HG02571 (cell line): Measurements from ENCODE around the gene ACOX3.
"Not testable (repeated sequence)": the region's sequence is repeated elsewhere in the genome, so short reads cannot be mapped to it uniquely, and the experiment has no call there.

Experiments used
- ATAC-seq: cut with Tn5 transposase; IDR thresholded peaks from one replicate; pipeline ENCODE4 v1.9.1; 2021; ENCODE audit warnings: mild to moderate bottlenecking, moderate library complexity; ENCODE audit not compliant: unreplicated experiment

The ACOX3 gene

DNA sequence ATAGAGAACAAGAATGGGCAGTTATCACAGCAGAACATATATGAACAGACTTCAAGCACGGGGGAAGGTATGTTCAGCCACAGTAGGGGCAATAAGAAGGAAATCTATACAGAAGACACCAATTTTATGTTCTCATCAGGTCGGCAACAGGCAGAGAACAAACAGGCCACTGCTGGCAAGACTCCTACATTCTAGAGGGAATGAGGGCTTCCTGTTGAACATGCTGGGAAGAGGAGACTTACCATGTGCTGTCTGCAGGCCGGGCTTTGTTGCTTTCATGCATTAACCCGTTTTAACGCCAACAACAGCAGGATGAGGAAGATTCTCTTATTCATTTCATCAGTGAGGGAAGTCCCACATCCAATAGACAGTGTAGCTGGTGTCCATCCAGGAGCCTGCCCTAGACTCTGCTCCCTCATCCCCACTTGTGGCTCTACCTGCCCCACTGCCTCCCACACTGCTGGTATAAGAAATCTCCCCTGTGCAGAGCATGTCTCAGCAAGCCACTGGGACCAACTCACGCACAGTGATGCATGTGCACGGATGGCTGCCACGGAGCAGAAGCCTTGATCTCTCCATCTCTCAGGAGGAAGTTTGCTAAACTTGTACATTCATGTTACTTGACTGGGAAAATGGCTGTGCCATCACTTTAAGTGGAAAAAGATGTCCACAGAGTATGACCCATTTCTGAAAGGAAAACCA lies 84.5 kb downstream of the ACOX3 start:
- no peak for ATAC-seq

GRCh38 chr4:8355306-8355705 lies 85.2 kb downstream of the ACOX3 start:
- no peak for ATAC-seq

- ATAC-seq = no peak
Measured at GRCh38 chr4:8353912-8354453, 86.5 kb downstream of the ACOX3 start.

DNA sequence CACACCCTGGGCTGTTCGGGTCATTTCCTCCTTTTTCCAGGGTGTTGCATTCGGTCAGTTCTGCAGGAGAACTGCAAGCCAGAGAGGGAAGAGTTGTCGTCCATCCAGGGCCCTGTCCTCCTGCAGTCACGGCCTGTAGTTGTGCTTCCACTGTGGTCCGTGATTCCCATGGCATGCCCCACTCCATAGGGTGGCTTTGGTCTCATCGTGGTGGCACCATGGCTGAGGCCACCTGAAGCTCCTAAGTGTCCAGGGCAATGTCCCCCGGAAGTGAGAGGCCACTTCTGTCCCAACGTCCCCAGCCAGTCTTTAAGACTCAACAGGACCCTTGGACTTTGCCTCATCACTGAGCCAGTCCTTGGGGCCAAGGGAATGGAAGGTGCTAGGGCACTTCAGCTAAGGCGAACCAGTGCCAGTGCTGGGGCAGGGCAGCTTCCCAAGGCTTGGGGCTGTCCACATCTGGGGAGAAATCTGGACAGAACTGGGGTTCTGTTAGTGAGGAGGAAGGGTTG lies 87.3 kb downstream of the ACOX3 start:
- no peak for ATAC-seq

DNA sequence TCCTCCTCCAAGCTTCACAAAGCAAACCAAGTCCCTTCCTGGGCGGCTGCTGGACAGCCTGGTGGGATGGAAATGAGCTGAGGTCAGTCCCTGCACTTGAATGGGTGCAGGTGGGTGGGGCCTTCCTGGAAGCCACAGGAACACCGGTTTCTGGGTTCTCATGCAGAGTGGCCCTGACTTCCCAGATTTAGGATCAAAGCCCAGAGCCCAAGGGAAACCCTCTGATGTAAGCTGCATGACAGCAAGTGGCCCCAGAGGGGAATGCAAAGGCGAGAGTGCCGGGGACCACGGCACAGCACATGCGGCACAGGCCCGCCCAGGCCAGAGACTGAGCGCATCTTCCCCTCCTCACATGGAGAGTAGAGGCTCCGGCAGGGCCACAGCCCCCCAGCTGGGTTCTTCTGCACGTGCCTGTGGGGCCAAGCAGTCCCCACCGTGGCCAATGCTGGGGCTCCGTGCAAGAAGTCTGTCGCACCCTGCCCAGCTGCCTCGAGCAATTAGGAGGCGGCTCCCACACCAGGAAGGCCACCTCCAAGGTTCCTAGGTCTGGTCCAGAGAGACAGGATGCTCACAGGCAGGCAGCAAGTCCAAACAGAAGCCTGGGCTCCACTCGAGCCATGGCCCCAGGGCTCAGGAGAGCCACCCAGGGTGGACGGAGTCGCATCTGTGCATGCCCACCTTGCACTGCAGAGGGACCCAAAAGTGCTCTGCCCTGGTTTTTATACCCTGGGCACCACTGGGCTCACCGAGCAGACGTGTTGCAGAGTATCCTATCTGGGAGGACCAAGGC lies 88.0 kb downstream of the ACOX3 start:
- no peak for ATAC-seq

DNA sequence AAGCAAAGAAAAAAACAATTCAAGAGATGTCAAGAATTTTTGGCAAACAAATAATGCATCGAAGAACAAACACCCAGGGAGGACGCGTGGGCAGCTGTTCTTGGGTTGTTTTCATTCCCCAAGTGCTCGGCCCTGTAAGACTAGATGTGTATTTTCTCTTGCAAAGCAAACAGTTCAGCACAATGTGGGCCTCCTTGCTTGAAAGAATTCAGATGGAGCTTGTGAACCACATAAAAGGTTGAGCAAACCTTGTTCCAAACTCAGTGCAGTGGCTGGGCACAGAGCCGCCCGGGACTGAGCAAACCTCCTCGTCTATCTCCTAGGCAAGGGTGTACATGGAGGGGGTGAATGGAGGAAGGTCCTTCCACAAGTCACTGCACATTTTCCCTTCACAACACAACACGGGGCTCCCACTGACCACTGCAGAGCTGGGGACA lies 88.6 kb downstream of the ACOX3 start:
- ATAC-seq = no peak

DNA sequence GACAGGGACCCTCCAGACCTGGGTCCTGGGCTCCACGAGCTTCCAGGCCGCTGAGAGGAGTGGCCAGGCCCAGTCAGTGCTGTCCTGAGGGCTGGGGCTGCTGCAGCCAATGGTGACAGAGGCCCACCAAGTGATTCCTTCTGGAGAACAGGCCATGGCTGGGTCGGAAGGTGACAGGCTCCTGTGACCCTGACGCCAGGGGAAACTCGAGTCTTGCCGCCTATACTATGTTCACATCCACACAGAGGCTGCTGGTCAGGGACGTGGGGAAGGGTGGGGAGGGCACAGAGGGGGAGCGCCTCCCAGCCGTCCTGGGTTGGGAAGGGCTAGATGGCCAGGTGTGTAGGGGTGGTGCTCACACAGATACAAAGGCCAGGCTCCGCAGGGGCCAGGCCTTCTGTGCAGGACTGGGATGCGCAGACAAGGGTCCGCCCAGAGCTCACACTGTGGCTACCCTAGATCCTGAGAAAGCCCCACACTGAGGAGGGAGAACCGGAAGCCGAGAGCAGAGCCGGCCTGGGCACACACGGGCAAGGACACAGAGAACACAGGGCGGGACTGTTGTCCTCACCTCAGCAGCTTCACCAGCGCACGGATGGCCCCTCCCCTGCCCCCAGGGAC lies 89.6 kb downstream of the ACOX3 start:
- ATAC-seq = no peak

DNA sequence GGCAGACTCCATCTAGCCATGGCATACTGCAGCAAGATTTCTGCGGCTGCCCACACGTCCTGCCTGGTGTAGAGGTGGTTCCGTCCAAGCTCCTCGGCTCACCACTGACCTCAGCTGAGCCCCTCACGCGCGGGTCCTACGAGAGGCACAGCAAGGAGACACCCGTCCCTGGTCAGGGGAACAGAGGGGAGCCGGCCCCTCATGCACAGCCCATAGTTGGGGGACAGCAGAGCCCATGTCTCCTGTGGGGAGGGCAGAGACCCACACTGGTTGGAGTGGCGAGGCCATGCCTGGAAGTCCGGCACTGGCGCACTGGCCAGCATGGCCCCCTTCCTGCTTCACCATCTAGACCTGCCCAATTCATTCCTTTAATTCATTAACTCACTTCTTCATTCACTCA lies 90.2 kb downstream of the ACOX3 start:
- no peak for ATAC-seq

- no peak for ATAC-seq
Measured at GRCh38 chr4:8349664-8350236, 90.8 kb downstream of the ACOX3 start.

- not testable (repeated sequence) for ATAC-seq
Measured at GRCh38 chr4:8349236-8349635, 91.3 kb downstream of the ACOX3 start.

DNA sequence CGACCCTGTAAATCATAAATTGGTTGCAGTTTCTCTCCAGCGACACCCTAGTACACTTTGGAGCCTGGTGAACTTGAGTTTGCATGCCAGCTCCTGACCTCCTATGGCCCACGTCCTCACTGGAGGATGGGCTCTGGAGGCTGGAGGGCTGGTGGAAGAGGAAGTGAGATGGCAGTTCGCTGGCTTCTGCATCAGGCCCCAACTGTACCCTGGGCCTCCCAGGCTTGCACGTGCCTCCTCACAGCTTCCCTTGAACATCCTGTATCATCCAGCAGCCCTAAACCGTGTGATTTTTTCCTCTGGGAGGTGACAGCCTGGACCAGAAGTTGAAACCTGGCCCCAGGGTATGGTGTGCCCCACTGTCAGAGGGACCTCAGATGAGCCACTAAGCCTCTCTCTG lies 92.5 kb downstream of the ACOX3 start:
- no peak for ATAC-seq

GRCh38 chr4:8347660-8348059 lies 92.9 kb downstream of the ACOX3 start:
- no peak for ATAC-seq

- ATAC-seq = no peak
Measured at GRCh38 chr4:8346838-8347605, 93.5 kb downstream of the ACOX3 start.

DNA sequence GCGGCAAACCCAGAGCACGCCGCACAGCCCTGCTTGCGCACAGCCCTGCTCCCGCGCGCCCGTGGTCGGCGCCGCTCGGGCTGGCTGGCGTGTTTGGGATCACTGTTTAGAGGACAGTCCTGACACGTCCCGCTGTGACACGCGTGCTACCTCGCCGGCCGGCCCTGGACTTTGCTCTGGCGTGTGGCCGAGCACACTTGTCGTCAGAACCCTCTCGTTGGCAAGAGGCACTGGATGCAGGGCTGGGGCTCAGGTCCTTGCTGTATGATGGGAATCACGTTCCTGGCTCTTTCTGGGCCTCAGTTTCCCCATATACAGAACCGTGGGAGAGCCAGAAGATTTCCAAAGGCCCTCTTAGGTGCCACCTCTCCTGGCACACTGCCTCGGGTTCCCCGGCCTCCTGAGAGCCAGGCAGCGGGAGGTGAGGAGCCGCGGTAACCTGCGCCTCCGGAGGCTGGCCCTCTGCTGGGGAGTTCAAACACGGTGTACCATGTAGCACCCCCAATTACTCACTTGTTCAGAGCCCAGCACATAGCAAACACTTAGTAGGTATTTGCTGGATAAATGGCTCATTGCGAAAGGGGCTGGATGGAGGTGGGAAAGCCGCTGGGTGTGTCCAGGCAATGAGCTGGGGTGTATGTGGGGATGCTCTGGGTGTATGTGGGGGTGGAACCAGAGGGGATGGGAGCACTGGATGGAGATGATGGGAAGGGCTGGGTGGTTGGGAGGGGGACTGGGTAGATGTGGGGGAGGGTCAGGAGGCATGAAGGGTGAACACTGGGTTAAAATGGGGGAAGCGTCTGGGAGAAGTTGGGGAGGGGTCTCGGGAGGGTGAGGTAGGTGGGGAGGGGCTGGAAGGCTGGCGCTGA lies 94.3 kb downstream of the ACOX3 start:
- ATAC-seq = no peak

GRCh38 chr4:8345053-8345945 lies 95.2 kb downstream of the ACOX3 start:
- ATAC-seq = no peak

GRCh38 chr4:8344377-8344776 lies 96.1 kb downstream of the ACOX3 start:
- no peak for ATAC-seq

GRCh38 chr4:8343967-8344331 lies 96.6 kb downstream of the ACOX3 start:
- no peak for ATAC-seq

- ATAC-seq = no peak
Measured at GRCh38 chr4:8343262-8343966, 97.1 kb downstream of the ACOX3 start.
